H1 (cell line): Measurements from ENCODE around the gene ARHGAP15. TPM values are rescaled to one million over a fixed set of nuclear protein-coding genes. Genes with fewer than 3 reads are reported as not detected.

Source experiments
- ATF2 ChIP-seq: IDR thresholded peaks from 2 replicates; pipeline ENCODE4 v1.6.1; 2012; ENCODE audit warnings: low read length, inconsistent platforms
- BRCA1 ChIP-seq: IDR thresholded peaks from 2 replicates; pipeline ENCODE4 v1.6.1; 2012; ENCODE audit warnings: low read depth, low read length, improper control_type of control experiment
- CHD7 ChIP-seq: fragments of 300-600 bp; sonication (generic); IDR thresholded peaks from 2 replicates; pipeline ENCODE4 v1.7.1; 2012; ENCODE audit warnings: low read length, moderate library complexity, mild to moderate bottlenecking, inconsistent platforms; ENCODE audit not compliant: insufficient replicate concordance
- EGR1 ChIP-seq: IDR thresholded peaks from 2 replicates; pipeline ENCODE4 v1.6.1; 2011; ENCODE audit warnings: low read depth, low read length, borderline replicate concordance
- KDM1A ChIP-seq: fragments of 200-600, 300-600 bp; sonication (generic); IDR thresholded peaks from 2 replicates; pipeline ENCODE4 v1.7.1; 2016; ENCODE audit warnings: mild to moderate bottlenecking, low read length, borderline replicate concordance
- RAD21 ChIP-seq, 2 experiments: IDR thresholded peaks in 1 of 2; conservative IDR thresholded peaks in 1 of 2; 2 replicates each; pipeline ENCODE4 v1.6.1; 2011; ENCODE audit warnings: low read depth in 2 of 2, low read length in 2 of 2, improper control_type of control experiment in 1 of 2, inconsistent platforms in 1 of 2, mild to moderate bottlenecking in 1 of 2, moderate library complexity in 1 of 2
- RNF2 ChIP-seq: fragments of 200-900, 300-1000 bp; sonication (generic); IDR thresholded peaks from 2 replicates; pipeline ENCODE4 v1.7.1; 2016; ENCODE audit warnings: borderline replicate concordance, low read depth, mild to moderate bottlenecking, antibody characterized with exemption, low read length; ENCODE audit not compliant: poor library complexity, severe bottlenecking; ENCODE audit errors: missing control alignments
- TEAD4 ChIP-seq: IDR thresholded peaks from 2 replicates; pipeline ENCODE4 v1.6.1; 2012; ENCODE audit warnings: low read depth, low read length, inconsistent platforms, mixed read lengths
- ZNF274 ChIP-seq: IDR thresholded peaks from 2 replicates; pipeline ENCODE4 v1.7.0; 2012; ENCODE audit warnings: low read length, borderline replicate concordance; ENCODE audit errors: extremely low read depth
- polyA plus RNA-seq, 7 experiments: library from polyadenylated mRNA; depleted of rRNA in 3 of 7; stranded (reverse) in 5 of 7; unstranded in 2 of 7; fragments of >200 nt in 5 of 7; fragments of 200-250 nt in 2 of 7; gene quantifications; 1 replicate in 5 of 7; 2 replicates in 1 of 7; 4 replicates in 1 of 7; pipeline versions ENCODE4 v1.2.1 to v1.2.3, GENCODE V29; 2011 to 2013; ENCODE audit warnings: missing spikeins in 2 of 7, mixed read lengths in 2 of 7
- total RNA-seq: library from RNA; stranded (reverse); fragmentation: NEBNext Ultra II Directional; extraction: Animal tissue kit (Norgen Biotek cat#: 25700); gene quantifications from 2 replicates; pipeline ENCODE4 v1.2.1, GENCODE V29; 2021

ARHGAP15 gene
- total and polyA plus RNA-seq, 2 of the 8 experiments (the other 6 are each of a cell fraction or from before 2014, with no cell fraction given): not detected

GRCh38 chr2:143698352-143698751 is 569.1 kb downstream of the ARHGAP15 start (continued):
- TF ChIP-seq CHD7 (no peak), TEAD4 (no peak), EGR1 (no peak), ATF2 (no peak), RAD21 (IDR thresholded peaks at IDR 0.05 in 1 of 2, conservative IDR thresholded peaks at IDR 0.05 in 1 of 2; ENCODE audit: low read depth in 2 of 2, low read length in 2 of 2) (no peak), BRCA1 (no peak), ZNF274 (no peak), RNF2 (no peak), KDM1A (no peak)
